NB4 (cell line): ENCODE results near the gene CALHM1.

Experiments
- DNase-seq: peaks from one replicate; pipeline ENCODE4 v3.0.0; 2010; ENCODE audit warnings: low read depth
- H3K4me3 ChIP-seq: one replicate; pipeline ENCODE4 v1.5.1; 2011; ENCODE audit warnings: mild to moderate bottlenecking, low read depth, low read length, moderate library complexity
- MAX ChIP-seq: IDR thresholded peaks from 2 replicates; pipeline ENCODE4 v1.6.1; 2011; ENCODE audit warnings: low read depth, low read length
- MYC ChIP-seq: IDR thresholded peaks from 2 replicates; pipeline ENCODE4 v1.6.1; 2011; ENCODE audit warnings: low read depth, low read length
- POLR2A ChIP-seq: IDR thresholded peaks from 2 replicates; pipeline ENCODE4 v1.6.1; 2011; ENCODE audit warnings: mild to moderate bottlenecking; ENCODE audit not compliant: insufficient read length; ENCODE audit errors: extremely low read depth
- TF ChIP-seq, protein P1 (sequence below): IDR thresholded peaks from one replicate; pipeline ENCODE4 v1.5.1; 2012; ENCODE audit warnings: low read depth, low read length

CALHM1 gene

GRCh38 chr10:103459615-103460014 is 915 bp upstream of the CALHM1 start:
- TF ChIP-seq, protein P1, sequence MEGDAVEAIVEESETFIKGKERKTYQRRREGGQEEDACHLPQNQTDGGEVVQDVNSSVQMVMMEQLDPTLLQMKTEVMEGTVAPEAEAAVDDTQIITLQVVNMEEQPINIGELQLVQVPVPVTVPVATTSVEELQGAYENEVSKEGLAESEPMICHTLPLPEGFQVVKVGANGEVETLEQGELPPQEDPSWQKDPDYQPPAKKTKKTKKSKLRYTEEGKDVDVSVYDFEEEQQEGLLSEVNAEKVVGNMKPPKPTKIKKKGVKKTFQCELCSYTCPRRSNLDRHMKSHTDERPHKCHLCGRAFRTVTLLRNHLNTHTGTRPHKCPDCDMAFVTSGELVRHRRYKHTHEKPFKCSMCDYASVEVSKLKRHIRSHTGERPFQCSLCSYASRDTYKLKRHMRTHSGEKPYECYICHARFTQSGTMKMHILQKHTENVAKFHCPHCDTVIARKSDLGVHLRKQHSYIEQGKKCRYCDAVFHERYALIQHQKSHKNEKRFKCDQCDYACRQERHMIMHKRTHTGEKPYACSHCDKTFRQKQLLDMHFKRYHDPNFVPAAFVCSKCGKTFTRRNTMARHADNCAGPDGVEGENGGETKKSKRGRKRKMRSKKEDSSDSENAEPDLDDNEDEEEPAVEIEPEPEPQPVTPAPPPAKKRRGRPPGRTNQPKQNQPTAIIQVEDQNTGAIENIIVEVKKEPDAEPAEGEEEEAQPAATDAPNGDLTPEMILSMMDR = no peak
- no peak for TF ChIP-seq MYC
- TF ChIP-seq MAX = no peak
- no peak for TF ChIP-seq POLR2A

DNA sequence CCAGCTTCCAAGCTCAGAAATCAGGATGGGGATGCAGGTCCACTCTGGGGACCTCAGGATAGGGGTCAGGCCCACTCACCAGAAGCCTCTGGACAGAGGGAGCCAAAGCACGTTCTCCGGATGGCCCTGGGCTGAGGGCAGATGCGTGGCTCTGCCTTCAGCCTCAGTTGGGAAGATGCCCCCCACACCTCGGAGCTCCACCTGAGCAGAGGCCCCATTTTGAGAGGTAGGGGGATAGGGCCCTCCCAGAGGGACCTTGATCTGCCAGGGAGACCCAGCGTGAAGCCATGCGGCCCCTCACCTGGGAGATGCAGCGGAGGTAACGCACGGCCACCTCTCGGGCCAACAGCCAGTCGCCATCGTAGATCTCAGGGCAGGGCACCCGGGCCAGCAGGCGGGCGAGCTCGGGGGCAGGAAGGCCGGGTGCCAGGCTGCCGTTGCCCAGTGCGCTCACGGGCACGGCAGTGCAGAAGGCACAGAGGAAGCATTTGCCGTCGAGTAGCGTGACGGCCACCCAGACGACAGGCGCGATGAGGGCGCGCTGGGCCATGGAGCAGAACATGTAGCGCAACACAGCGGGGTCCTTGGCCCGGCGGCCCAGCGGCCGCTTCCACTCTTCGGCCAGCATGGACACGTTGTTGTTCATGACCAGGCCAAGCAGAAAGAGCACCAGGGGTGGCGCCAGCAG is 660 bp downstream of the CALHM1 start:
- no peak for DNase-seq
- TF ChIP-seq MAX = no peak
- TF ChIP-seq, protein P1 = no peak
- no peak for TF ChIP-seq POLR2A
- H3K4me3 ChIP-seq = no peak overlapping the region

More at GRCh38 chr10:103459615-103460014, 915 bp upstream of the CALHM1 start:
- no peak for DNase-seq
- no peak overlapping the region for H3K4me3 ChIP-seq

GRCh38 chr10:103457176-103457712 is 1.5 kb downstream of the CALHM1 start:
- H3K4me3 ChIP-seq = no peak overlapping the region
- TF ChIP-seq MAX (no peak), MYC (no peak)
- no peak for DNase-seq

DNA sequence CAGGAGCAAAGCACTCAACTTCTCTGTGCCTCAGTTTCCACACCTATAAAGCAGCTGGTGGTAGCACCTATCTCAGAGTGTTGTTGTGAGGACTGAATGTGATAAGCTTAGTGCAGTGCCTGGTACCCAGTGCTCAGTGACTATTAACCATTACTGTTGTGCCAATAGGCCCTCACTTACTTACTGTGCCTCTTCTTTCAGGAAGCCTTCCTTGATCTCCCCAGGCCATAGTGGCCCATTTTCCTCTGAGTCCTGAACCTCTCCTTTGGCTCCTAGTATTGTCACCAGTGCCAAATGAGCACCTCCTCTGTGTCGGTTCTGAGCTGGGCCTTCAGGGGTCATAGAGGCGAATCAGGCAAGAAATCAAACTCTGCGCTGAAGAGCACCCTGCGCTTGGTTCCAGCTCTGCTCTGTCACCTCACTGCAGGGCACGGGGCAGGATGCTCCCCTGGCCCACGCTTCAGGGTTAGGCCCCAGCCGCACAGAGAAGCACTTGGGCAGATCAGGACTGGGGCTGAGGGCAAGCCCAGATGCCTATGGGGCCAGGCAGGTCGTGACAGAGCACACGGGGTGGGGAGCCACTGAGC is 2.5 kb downstream of the CALHM1 start:
- DNase-seq = no peak
- TF ChIP-seq POLR2A (no peak), MAX (no peak), MYC (no peak)
- TF ChIP-seq, protein P1 = no peak
- H3K4me3 ChIP-seq = no peak overlapping the region

DNA sequence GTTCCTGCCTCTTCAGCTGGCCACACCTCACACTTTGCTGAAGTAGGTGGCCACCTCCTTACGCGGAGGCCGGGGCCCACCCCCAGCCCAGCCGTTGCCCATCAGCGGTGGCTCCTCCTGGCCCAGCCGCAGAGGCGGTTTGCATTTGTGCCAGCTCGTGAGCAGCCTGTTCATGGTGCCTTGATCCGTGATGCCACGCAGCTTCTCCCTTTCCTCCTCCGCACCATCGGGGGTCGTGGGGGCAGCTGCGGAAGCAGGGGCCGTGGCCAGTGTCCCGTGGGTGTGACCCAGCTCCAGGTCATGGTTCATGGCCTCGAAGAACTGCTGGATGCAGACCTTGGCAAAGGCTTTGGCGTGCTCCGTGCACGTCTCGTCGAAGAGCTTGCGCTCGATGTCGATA is 3.5 kb downstream of the CALHM1 start:
- no peak for DNase-seq
- TF ChIP-seq MAX = no peak
- TF ChIP-seq, protein P1 = no peak
- no peak for TF ChIP-seq MYC
- no peak for TF ChIP-seq POLR2A
- no peak overlapping the region for H3K4me3 ChIP-seq

DNA sequence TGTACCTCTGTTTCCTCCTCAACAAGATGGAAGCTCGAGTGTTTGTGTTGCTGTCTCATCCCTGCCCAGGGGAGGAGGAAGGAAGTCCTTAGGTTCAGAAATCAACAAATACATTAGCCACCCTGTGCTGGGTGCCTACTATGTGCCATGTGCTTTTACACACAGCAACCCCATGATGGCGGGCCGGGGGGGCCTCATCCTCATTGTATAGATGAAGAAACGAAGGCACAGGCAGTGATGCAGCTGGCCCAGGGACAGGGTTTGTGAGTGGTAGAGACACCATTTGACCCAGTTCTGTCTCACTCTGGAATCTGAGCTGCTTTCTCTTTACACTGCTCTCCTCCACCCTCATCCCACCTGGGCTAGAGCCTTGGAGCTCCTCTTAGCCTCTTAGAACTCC is 4.7 kb downstream of the CALHM1 start:
- no peak overlapping the region for H3K4me3 ChIP-seq
- TF ChIP-seq MAX (0 out of 2 replicates have a peak, but pooled peaks have one; percentile 37), MYC (no peak)
- TF ChIP-seq, protein P1 = no peak
- no peak for DNase-seq
